Brain microvascular endothelial cell (primary cell): ENCODE measurements around the gene CST6.

Experiments
- DNase-seq: peaks from one replicate; pipeline ENCODE4 v3.0.0-alpha.2; 2020
- H3K27ac ChIP-seq: fragments of 250-450 bp; sonication (Bioruptor Pico); 2 replicates; pipeline ENCODE4 v1.5.1; 2020; ENCODE audit warnings: mild to moderate bottlenecking, moderate library complexity
- H3K27me3 ChIP-seq: fragments of 250-450 bp; sonication (Bioruptor Pico); replicated peaks from 2 replicates; pipeline ENCODE4 v1.5.1; 2020; ENCODE audit warnings: mild to moderate bottlenecking
- H3K36me3 ChIP-seq: fragments of 250-450 bp; sonication (Bioruptor Pico); replicated peaks from 2 replicates; pipeline ENCODE4 v1.5.1; 2020; ENCODE audit warnings: mild to moderate bottlenecking
- H3K4me3 ChIP-seq: 2 replicates; pipeline ENCODE4 v1.5.1; 2011; ENCODE audit warnings: low read depth, mild to moderate bottlenecking, control low read depth, low read length, moderate library complexity
- CTCF ChIP-seq: IDR thresholded peaks from 2 replicates; pipeline ENCODE4 v1.5.1; 2011; ENCODE audit warnings: low read depth, mild to moderate bottlenecking, moderate library complexity, low read length, control low read depth, inconsistent platforms; ENCODE audit errors: missing control alignments
- in situ Hi-C: cut with HindIII; loops from 2 replicates; pipeline ENCODE4 v1.10.0; 2017; ENCODE audit warnings: low sequenced_read_pairs, low pct_ligation_motif_present

The CST6 gene

GRCh38 chr11:65982824-65983588 is 28.8 kb upstream of the CST6 start:
- in situ Hi-C loops, result no loop called here
- Histone ChIP-seq H3K27ac (no peak overlapping the region), H3K4me3 (no peak overlapping the region), H3K27me3 (no peaks in the 10 kb centered on the region), H3K36me3 (peaks cover 9% of the 10 kb centered on the region)
- DNase-seq, result no peak
- TF ChIP-seq CTCF, result no peak

- TF ChIP-seq CTCF, result no peak
- Histone ChIP-seq H3K36me3 (peaks cover 5% of the 10 kb centered on the region), H3K4me3 (no peak overlapping the region), H3K27me3 (no peaks in the 10 kb centered on the region), H3K27ac (no peak overlapping the region)
- no peak for DNase-seq
- in situ Hi-C loops, result no loop called here
Measured at GRCh38 chr11:65983589-65983987, 28.2 kb upstream of the CST6 start.

- in situ Hi-C loops, result no loop called here
- no peak overlapping the region for H3K4me3 ChIP-seq
- no peak overlapping the region for H3K27ac ChIP-seq
- DNase-seq, result no peak
- H3K36me3 ChIP-seq, result no peaks in the 10 kb centered on the region
- TF ChIP-seq CTCF, result no peak
- no peaks in the 10 kb centered on the region for H3K27me3 ChIP-seq
Measured at GRCh38 chr11:65987336-65987735, 24.5 kb upstream of the CST6 start.

GRCh38 chr11:65988791-65989592 is 22.8 kb upstream of the CST6 start:
- Histone ChIP-seq H3K27ac (no peak overlapping the region), H3K4me3 (no peak overlapping the region)
- in situ Hi-C loops, result no loop called here

GRCh38 chr11:65992056-65992455 is 19.8 kb upstream of the CST6 start:
- no peak for TF ChIP-seq CTCF
- in situ Hi-C loops, result no loop called here
- peaks cover 4% of the 10 kb centered on the region for H3K36me3 ChIP-seq
- no peak overlapping the region for H3K27ac ChIP-seq
- H3K4me3 ChIP-seq, result no peak overlapping the region
- H3K27me3 ChIP-seq, result no peaks in the 10 kb centered on the region
- DNase-seq, result no peak

More at GRCh38 chr11:65988791-65989592, 22.8 kb upstream of the CST6 start:
- H3K27me3 ChIP-seq, result no peaks in the 10 kb centered on the region
- peak; percentile 95 for DNase-seq
- H3K36me3 ChIP-seq, result no peaks in the 10 kb centered on the region
- peak; percentile 94 for TF ChIP-seq CTCF
